Stimulated activated naive CD8-positive, alpha-beta T cell treated with anti-CD3 and anti-CD28 coated beads, Interleukin-15, Interleukin-2, amounts not matched to agents 100 ng/mL and 50 ng/mL, for 24 hours (primary cell): ENCODE data around the gene GINS3.
"Not testable (repeated sequence)": the region's sequence is repeated elsewhere in the genome, so short reads cannot be mapped to it uniquely, and the experiment has no call there.

Source experiments
- H3K27ac Mint-ChIP-seq: one replicate; pipeline ENCODE4 v1.8.0; 2021; ENCODE audit warnings: mild to moderate bottlenecking, mixed read lengths
- H3K27me3 Mint-ChIP-seq: one replicate; pipeline ENCODE4 v1.8.0; 2021; ENCODE audit warnings: mixed read lengths
- H3K36me3 Mint-ChIP-seq: one replicate; pipeline ENCODE4 v1.8.0; 2021; ENCODE audit warnings: low read depth, mixed read lengths
- H3K4me1 Mint-ChIP-seq: one replicate; pipeline ENCODE4 v1.8.0; 2021; ENCODE audit warnings: low read depth, mixed read lengths
- H3K4me3 Mint-ChIP-seq: one replicate; pipeline ENCODE4 v1.8.0; 2021; ENCODE audit warnings: mild to moderate bottlenecking, mixed read lengths
- H3K9me3 Mint-ChIP-seq: one replicate; pipeline ENCODE4 v1.8.0; 2021; ENCODE audit warnings: mixed read lengths

Gene GINS3

DNA sequence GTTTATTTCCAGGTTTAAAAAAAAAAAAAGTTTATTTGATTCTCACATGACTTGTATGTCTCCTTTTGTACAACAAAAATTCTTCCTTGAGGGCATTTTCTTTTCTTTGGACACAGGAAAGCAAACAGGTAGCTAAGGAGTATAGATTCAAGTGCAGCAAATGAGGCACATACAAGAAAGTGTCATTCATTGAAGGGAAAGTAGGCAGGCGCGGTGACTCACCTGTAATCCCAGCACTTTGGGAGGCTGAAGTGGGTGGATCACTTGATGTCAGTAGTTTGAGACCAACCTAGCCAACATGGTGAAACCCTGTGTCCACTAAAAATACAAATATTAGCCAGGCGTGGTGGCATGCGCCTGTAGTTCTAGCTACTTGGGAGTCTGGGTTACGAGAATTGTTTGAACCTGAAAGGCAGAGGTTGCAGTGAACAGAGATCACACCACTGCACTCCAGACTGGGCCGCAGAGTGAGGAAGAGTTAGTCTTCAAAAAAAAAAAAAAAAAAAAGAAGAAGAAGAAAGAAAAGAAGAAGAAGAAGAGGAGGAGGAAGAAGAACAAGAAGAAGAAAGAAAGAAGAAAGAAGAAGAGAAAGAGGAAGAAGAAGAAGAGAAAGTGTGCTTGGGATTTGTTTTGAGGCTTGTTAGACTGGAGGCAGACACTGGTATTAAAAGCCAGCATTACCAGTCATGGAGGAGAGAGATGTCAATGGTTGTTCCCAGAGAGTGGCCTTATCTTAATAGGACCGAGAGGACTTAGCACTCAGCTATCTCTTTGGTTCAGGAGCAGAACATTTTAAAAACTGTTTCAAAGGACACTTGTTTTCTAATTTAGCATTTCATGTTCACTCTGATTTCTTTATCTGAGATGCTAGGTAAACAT is 19.7 kb downstream of the GINS3 start:
- H3K4me3 Mint-ChIP-seq: no peak overlapping the region
- H3K27me3 Mint-ChIP-seq: no peaks in the 10 kb centered on the region
- no peaks in the 10 kb centered on the region for H3K4me1 Mint-ChIP-seq
- no peaks in the 10 kb centered on the region for H3K36me3 Mint-ChIP-seq
- H3K27ac Mint-ChIP-seq: no peak overlapping the region
- no peaks in the 10 kb centered on the region for H3K9me3 Mint-ChIP-seq

DNA sequence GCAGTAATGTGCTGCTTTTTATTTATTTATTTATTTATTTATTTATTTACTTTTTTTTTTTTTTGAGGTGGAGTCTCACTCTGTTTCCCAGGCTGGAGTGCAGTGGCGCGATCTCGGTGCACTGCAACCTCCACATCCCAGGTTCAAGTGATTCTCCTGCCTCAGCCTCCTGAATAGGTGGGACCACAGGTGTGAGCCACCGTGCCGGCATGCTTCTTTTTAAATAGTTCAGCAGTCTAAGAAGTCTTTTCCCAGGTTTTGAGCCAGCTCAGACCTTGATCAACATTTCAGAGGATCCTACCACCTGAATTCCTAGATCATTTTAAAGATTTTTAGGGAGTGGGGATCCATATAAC is 20.3 kb downstream of the GINS3 start:
- not testable (repeated sequence) for H3K36me3 Mint-ChIP-seq, H3K4me3 Mint-ChIP-seq, H3K4me1 Mint-ChIP-seq, H3K27ac Mint-ChIP-seq, H3K9me3 Mint-ChIP-seq, H3K27me3 Mint-ChIP-seq

DNA sequence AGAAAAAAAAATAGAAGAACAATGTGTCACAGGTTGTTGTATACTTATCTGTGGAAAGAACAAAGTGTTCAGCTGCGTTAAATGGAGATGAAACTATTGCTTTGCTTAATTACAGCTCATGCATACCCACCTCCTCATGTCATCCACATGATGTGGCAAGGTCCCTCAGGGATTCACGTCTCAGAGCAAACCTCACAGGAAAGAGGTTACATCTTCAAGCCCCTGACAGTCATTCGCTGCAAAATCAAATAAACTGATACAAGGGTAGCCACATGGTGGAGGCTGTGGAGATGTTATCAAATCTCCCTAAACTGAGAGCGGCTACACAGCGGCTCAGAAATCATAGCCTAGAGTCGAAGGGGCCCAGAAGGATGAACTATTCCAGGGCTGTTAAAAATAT is 21.1 kb downstream of the GINS3 start:
- H3K36me3 Mint-ChIP-seq: no peaks in the 10 kb centered on the region
- H3K9me3 Mint-ChIP-seq: no peaks in the 10 kb centered on the region
- H3K27ac Mint-ChIP-seq: no peak overlapping the region
- H3K27me3 Mint-ChIP-seq: peaks cover 9% of the 10 kb centered on the region
- no peaks in the 10 kb centered on the region for H3K4me1 Mint-ChIP-seq
- H3K4me3 Mint-ChIP-seq: no peak overlapping the region

DNA sequence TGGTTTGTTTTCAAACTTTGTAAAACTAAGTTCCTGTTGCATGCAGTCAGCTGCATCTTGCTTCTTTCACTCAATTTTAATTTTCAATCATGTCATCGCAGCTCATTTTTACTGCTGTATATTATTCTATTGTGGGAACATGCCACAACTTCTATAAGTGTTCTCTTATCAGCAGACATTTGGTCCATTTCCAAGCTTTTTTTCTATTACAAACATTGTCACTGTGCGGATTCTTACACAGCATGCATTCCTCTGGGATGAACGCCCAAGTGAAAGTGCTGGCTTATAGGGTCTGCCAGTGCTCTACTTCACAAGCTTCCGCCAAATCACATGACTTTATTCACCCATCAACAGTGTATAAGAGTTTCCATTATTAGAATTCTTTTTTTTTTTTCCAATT is 22.7 kb downstream of the GINS3 start:
- Mint-ChIP-seq H3K36me3 (no peaks in the 10 kb centered on the region), H3K27me3 (peaks cover 13% of the 10 kb centered on the region), H3K4me1 (no peaks in the 10 kb centered on the region), H3K4me3 (no peak overlapping the region), H3K9me3 (no peaks in the 10 kb centered on the region), H3K27ac (no peak overlapping the region)

DNA sequence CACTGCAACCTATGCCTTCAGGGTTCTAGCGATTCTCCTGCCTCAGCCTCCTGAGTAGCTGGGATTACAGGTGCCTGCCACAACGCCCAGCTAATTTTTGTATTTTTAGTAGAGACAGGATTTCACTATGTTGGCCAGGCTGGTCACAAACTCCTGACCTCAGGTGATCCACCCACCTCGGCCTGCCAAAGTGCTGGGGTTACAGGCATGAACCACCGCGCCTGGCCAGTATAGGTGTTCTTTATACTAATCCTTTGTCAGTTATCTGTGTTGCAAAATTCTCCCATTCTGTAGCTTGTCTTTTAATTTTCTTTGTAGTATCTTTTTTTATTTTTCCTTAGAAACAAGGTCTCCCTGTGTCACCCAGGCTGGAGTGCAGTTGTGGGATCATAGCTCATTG is 23.7 kb downstream of the GINS3 start:
- not testable (repeated sequence) for H3K36me3 Mint-ChIP-seq, H3K4me1 Mint-ChIP-seq, H3K27ac Mint-ChIP-seq, H3K9me3 Mint-ChIP-seq, H3K4me3 Mint-ChIP-seq
- H3K27me3 Mint-ChIP-seq: peaks cover 16% of the 10 kb centered on the region

DNA sequence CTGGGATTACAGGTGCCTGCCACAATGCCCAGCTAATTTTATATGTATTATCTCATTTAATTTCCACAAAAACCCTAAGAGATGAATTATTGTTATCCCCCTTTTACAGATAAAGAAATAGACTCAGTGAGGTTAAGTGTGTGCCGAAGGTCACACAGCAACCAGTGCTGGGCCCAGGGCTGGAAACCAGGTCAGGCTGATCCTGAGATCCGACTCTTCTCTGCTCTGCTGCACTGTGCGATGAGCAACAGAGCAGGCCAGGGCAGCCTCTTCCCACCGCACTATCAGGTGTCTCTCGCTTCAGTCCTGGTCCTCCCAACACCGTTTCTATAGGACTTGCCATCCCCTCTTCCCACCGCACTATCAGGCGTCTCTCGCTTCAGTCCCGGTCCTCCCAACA is 24.8 kb downstream of the GINS3 start:
- H3K27ac Mint-ChIP-seq: no peak overlapping the region
- H3K36me3 Mint-ChIP-seq: no peaks in the 10 kb centered on the region
- no peaks in the 10 kb centered on the region for H3K4me1 Mint-ChIP-seq
- no peaks in the 10 kb centered on the region for H3K9me3 Mint-ChIP-seq
- H3K27me3 Mint-ChIP-seq: peaks cover 16% of the 10 kb centered on the region
- no peak overlapping the region for H3K4me3 Mint-ChIP-seq

DNA sequence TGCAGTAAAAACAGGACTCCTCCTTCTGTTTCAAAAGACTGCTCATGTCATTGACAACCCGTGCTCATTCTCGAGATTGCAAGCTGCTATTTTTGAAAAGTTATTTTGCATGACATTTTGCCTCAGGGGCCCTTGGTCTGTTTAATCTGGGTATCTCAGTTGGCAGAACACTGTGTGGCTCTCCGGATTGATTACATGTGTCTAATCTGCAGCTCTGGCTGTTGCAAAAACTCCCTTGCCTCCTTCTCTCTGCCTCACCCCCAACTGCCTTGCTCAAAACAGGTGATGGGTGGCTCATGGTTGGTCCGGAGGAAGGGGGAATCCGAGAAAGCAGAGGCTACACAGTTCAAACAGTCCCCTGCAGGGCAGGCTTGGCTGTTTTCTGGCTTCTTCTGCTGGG is 25.3 kb downstream of the GINS3 start:
- H3K27me3 Mint-ChIP-seq: peaks cover 16% of the 10 kb centered on the region
- no peak overlapping the region for H3K4me3 Mint-ChIP-seq
- H3K9me3 Mint-ChIP-seq: no peaks in the 10 kb centered on the region
- H3K27ac Mint-ChIP-seq: no peak overlapping the region
- no peaks in the 10 kb centered on the region for H3K36me3 Mint-ChIP-seq
- no peaks in the 10 kb centered on the region for H3K4me1 Mint-ChIP-seq

DNA sequence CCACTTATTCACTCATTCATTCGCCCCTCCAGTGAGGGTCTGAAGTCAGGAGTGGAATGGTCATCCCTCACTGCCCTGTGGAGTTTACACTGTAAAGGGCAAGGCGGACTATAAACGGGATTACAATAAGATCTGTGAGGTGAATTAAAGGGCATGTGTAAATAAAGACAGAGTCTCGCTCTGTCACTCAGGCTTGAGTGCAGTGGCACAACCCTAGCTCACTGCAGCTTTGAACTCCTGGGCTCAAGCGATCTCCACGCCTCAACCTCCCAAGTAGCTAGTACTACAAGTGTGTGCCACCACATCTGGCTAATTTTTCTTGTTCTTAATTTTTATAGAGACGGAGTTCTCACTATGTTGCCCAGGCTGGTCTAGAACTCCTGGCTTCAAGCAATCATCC is 25.8 kb downstream of the GINS3 start:
- no peaks in the 10 kb centered on the region for H3K4me1 Mint-ChIP-seq
- peaks cover 19% of the 10 kb centered on the region for H3K27me3 Mint-ChIP-seq
- no peak overlapping the region for H3K4me3 Mint-ChIP-seq
- H3K36me3 Mint-ChIP-seq: no peaks in the 10 kb centered on the region
- H3K9me3 Mint-ChIP-seq: no peaks in the 10 kb centered on the region
- H3K27ac Mint-ChIP-seq: no peak overlapping the region

DNA sequence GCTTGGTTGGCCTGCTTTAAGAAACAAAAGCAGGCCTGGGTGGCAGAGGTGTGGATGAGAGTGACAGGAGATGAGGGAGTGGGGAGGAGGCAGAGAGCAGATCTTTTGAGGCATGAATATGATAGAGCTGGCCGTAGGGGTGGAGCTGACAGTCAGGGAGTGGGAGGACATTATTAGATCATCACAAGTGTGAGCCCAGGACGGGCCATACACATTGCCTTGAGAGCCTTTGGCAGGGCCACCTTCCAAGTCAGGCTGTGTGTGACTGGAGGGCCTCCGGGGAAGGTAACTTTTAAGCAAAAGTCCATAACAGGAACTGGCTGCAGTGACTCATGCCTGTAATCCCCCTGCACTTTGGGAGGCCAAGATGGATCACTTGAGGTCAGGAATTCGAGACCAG is 26.3 kb downstream of the GINS3 start:
- no peaks in the 10 kb centered on the region for H3K9me3 Mint-ChIP-seq
- no peak overlapping the region for H3K27ac Mint-ChIP-seq
- no peak overlapping the region for H3K4me3 Mint-ChIP-seq
- H3K27me3 Mint-ChIP-seq: peaks cover 19% of the 10 kb centered on the region
- no peaks in the 10 kb centered on the region for H3K36me3 Mint-ChIP-seq
- H3K4me1 Mint-ChIP-seq: no peaks in the 10 kb centered on the region

DNA sequence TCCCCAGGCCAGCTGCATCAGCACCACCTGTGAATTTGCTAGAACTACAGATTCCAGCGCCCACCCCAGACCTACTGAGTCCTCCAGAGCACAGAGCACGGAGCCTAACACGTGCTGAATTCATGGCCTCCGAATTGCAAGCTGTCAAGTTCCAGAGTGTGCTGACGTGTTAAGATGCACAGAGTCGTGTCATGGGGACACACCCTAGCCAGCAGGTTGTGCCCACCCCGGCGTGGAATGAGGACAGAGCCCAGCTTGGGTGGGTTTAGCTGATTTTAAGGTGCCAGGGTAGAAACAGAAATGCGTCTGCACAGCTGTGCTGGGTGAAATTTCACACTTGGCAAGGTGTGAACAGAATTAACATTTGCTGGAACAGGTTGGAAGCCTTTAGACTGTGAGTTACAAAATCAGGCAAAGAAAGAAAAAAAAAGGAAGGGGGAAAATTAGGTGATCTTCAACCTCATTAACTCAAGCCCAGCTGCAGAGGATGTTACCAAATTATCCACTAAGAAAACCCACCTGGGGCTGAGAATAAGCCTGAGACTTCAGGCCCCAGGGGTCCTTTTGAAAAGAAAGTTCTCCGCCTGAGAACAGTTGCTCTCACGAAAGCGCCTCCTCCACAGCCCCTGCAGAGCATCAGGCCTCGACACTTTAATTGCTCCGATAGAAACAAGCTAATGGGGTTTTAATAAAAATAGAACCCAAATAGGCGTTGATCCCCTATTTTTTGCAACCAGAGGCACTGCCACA is 27.1 kb downstream of the GINS3 start:
- H3K27ac Mint-ChIP-seq: no peak overlapping the region
- no peaks in the 10 kb centered on the region for H3K9me3 Mint-ChIP-seq
- H3K4me3 Mint-ChIP-seq: no peak overlapping the region
- no peaks in the 10 kb centered on the region for H3K36me3 Mint-ChIP-seq
- H3K4me1 Mint-ChIP-seq: no peaks in the 10 kb centered on the region
- peaks cover 19% of the 10 kb centered on the region for H3K27me3 Mint-ChIP-seq

DNA sequence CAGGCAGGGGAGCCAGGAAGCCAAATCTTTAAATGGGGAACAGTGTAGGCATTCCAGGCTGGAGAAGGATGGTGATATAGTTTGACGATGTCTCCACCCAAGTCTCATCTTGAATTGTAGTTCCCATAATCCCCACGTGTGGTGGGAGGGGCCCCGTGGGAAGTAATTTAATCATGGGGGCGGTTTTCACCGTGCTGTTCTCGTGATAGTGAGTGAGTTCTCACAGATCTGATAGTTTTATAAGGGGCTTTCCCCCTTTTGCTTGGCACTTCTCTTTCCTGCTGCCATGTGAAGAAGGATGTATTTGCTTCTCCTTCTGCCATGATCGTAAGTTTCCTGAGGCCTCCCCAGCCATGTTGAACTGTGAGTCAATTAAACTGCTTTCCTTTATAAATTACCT is 28.8 kb downstream of the GINS3 start:
- H3K4me1 Mint-ChIP-seq: peaks cover 13% of the 10 kb centered on the region
- H3K27ac Mint-ChIP-seq: no peak overlapping the region
- H3K4me3 Mint-ChIP-seq: no peak overlapping the region
- H3K9me3 Mint-ChIP-seq: no peaks in the 10 kb centered on the region
- H3K36me3 Mint-ChIP-seq: no peaks in the 10 kb centered on the region
- peaks cover 19% of the 10 kb centered on the region for H3K27me3 Mint-ChIP-seq

DNA sequence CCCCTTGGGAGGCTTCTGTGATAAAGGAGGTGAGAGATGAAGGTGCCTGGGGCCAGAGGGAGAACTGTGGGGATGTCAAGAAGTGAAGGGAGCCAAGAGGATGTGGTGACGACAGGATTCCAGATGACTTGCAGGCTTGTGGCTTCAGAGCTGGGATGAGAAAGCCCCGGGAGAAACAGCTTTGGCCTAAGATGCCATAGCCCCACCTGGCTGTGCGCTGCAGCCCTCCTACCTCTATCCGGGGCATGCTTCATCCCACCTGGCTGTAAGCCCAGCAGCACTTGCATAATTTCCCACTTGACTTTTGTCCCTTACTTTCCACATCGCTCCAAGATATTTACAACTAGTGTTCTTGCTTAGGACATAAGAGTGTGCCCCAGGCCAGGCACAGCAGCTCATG is 29.3 kb downstream of the GINS3 start:
- peaks cover 17% of the 10 kb centered on the region for H3K4me1 Mint-ChIP-seq
- no peaks in the 10 kb centered on the region for H3K36me3 Mint-ChIP-seq
- peaks cover 19% of the 10 kb centered on the region for H3K27me3 Mint-ChIP-seq
- no peak overlapping the region for H3K27ac Mint-ChIP-seq
- H3K4me3 Mint-ChIP-seq: no peak overlapping the region
- H3K9me3 Mint-ChIP-seq: no peaks in the 10 kb centered on the region

DNA sequence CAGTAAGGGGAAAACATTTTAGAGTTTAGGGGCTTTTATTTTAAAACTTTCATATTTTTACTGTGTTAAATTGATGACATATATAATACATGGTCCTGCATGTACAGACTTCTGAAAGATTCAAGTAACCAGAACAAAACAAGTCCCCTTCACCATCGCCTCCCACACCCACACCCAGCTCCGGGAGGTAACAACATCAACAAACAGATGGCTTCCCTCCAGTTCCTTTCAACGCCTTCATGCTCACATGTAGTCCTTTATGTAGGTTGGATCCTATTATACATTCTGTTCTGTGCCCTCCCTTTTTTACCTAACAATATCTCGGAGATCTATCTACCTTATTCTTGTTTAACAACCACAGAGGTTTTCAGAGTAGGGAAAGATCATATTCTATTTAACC is 30.5 kb downstream of the GINS3 start:
- Mint-ChIP-seq H3K4me3 (no peak overlapping the region), H3K27ac (no peak overlapping the region), H3K27me3 (peaks cover 21% of the 10 kb centered on the region), H3K4me1 (peaks cover 25% of the 10 kb centered on the region), H3K9me3 (no peaks in the 10 kb centered on the region), H3K36me3 (no peaks in the 10 kb centered on the region)

DNA sequence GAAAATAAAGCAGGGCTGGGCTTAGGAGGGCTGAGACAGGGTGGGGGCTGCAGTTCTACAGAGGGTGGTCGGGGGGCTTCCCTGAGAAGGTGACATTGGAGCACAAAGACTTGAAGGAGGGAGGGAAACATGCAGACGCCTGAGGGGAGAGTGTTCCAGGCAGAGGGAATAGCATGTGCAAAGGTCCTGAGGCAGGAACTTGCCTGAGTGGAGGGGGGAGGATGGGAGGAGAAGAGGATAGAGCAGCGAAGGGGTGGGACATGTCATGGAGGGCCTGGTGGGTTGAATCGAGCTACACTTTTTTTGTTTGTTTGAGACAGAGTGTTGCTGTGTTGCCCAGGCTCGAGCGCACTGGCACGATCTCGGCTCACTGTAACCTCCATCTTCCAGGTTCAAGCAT is 33.0 kb downstream of the GINS3 start:
- no peaks in the 10 kb centered on the region for H3K36me3 Mint-ChIP-seq
- peaks cover 17% of the 10 kb centered on the region for H3K27me3 Mint-ChIP-seq
- H3K27ac Mint-ChIP-seq: peak overlapping the region; percentile 65
- H3K4me1 Mint-ChIP-seq: peaks cover 25% of the 10 kb centered on the region
- H3K4me3 Mint-ChIP-seq: no peak overlapping the region
- H3K9me3 Mint-ChIP-seq: no peaks in the 10 kb centered on the region

DNA sequence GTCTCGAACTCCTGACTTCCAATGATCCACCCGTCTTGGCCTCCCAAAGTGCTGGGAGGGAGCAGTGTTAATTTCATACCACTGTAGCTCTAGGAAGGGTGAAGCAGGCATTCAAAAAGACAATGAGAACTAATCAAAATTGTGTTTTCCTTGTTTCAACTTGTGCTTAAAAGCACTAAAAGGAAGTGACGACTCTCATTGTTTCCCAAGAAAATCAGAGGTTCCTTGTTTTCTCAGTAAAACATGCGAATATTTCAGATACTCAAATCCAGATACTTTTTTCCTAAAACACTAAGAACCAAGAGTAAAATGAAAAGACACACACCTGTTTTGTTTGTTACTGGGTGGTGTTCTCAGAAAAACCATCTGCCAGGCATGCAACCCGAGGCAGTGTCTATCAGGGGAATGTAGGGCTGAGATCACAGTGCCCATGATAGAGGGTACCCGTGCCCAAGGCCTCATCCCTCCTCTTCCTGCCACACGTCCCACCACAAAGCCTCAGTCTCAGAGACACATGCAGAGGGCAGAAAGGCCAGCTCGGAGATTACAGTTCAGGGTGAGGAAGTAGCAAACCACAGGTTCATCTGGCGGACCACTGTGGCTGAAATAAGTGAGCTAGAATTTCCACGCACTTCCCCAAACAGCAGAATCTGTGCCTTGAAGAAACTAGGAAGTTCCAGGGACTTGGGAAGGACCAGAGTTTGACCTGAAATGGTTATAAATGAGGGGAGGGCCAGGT is 33.7 kb downstream of the GINS3 start:
- H3K4me3 Mint-ChIP-seq: no peak overlapping the region
- H3K4me1 Mint-ChIP-seq: peaks cover 25% of the 10 kb centered on the region
- no peaks in the 10 kb centered on the region for H3K36me3 Mint-ChIP-seq
- H3K27ac Mint-ChIP-seq: peak overlapping the region; percentile 86
- no peaks in the 10 kb centered on the region for H3K9me3 Mint-ChIP-seq
- peaks cover 14% of the 10 kb centered on the region for H3K27me3 Mint-ChIP-seq
